GM18873 (cell line): ENCODE results near the gene TSPYL6.
A peak's percentile ranks its signal among the peaks of the same experiment; 100 is the strongest.

Experiments
- ATAC-seq: cut with Tn5 transposase; IDR thresholded peaks from one replicate; pipeline ENCODE4 v1.9.1; 2021; ENCODE audit warnings: mild to moderate bottlenecking, moderate library complexity, moderate number of reproducible peaks; ENCODE audit not compliant: unreplicated experiment, low FRiP score

Gene TSPYL6

DNA sequence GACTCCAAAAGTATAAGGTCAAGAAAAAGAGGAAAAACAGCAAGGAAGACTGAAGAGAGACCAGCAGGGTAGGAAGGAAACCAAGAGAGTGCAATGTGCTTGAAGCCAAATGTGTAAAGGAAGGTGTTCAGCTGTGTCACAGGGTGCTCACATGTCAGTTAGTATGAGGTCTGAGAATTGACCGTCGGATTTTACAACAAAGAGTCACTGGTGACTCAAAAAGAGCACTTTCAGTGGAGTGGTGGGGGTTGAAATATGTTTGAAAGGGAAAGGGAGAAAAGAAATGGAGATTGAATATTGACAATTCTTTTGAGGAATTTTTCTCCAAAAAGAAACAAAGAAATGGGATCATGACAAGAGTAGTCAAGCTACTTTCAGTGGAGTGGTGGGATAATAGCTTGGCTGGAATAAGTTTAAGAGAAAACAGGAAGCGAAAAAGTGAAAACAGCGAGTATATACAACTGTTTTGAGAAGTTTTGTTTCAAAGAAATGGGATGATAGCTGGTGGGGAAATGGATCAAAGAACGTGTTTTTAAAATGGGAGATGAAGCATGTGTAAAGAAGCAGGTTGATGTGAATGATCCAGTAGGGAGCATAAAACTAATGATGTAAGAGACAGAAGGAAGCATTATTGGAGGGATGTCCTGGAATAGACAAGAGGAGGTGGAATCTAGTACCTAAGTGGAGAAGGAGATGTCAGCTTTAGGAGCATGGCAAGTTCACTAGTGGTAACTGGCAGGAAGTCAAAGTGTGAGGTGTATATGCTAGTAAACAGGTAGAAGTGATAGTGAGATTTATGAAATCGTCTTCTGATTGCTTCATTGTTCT is 3.6 kb upstream of the TSPYL6 start:
- peak; percentile 93 for ATAC-seq

DNA sequence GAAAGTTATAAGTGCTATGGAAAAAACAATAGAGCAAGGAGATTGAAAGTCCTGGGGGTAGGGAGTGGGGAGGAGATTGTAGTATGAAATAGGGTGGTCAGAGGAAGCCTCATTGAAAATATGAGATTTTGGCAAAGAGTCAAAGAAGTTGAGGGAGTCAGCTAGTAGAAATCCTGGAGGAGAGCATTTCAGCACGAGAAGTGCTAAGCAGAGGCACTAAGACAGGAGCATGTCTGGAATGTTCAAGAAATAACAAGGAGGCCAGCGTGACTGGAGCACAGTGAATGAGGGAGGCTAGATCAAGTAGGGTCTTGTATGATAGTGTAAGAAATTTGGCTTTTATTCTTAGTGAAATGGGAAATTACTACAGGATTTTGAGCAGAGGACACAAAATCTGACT is 2.1 kb upstream of the TSPYL6 start:
- ATAC-seq, result no peak

DNA sequence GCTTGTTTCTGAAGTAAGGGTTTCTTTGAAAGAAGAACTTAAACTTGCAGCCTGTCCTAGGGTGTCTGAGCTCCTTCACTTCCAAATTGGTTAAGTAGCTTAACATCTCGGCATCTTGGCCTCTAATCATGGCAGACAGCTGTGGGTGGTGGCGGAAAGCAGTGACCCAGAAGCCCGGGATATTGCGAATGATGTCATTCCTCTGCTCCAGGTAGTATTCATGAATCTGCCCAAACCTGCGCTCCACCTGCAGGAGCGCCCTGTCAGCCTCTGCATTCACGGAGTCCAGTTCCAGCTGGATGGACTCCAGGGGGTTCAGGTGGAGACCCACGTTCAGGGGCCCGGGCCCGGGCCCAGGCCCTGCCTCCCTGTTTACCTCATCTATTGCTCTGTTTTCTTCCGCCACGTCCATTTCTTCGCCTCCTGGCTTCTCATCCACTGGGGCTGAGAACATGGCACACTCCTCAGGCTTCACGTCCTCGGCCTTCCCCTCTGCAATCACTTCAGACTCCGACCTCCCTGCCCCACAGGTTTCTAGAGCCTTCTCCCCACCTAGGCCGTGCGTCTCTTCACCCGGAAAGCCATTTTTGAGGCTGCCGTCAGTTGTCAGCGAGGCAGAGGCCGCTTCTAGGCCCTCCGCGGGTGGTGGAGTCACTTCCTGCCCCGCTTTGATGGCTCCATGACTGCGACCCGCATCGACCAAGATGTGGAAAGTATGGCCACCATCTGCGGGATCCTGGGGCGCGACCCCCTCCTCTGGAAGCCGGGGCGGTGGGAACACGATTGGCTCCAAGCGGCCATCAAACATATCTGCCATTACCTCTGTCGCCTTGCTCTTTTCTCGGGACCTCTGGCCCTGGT is 569 bp downstream of the TSPYL6 start:
- no peak for ATAC-seq

DNA sequence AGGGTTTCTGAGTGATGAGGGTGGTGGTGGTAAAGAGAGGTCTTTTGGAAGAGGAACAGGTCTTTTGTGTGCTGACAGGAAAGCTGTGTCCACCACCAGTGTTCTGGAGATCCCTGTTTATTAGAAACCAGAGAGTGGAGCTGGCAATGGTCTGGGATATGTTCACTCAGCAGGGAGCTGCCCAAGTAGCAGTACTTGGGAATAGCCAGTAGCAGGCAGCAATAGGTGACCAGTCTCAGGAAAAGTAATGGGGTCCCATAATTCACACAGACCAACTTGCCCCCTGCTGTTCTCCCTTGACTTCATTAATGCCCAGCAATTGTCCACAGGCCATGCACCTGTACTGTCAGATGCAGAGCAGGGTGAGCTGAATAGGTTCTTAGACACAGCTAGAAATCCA is 1.8 kb downstream of the TSPYL6 start:
- no peak for ATAC-seq

DNA sequence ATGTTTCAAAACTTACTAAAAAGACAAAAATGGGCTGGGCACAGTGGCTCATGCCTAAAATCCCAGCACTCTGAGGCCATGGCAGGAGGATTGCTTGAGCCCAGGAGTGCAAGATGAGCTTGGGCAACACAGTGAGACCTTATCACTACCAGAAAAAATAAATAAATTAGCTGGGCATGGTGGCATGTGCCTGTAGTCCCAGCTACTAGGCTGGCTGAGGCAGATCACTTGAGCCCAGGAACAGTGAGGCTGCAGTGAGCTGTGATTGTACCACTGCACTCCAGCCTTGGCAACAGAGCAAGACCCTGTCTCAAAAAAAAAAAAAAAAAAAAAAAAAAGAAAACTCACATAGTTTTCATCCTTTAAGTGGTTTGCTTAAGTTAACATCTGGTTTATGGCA is 6.4 kb downstream of the TSPYL6 start:
- ATAC-seq, result no peak

DNA sequence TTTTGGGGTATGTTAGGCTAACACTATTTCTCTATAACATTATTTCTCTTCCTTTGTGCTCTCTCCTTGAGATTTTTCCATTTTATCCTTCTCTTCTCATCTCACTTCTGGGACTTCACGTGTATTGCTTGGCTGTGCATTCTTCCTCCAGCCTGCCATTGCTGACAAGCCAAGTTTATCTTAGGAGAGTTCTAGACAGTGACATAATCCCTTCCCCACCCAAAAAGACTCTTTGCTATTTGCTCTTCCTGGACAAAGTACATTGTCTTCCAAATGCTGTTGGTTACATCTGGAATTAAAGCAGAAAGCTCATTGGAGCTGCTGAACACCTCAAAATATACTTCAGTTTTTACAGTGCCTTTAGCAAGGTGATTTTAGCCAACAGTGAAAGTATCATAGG is 8.9 kb downstream of the TSPYL6 start:
- no peak for ATAC-seq

DNA sequence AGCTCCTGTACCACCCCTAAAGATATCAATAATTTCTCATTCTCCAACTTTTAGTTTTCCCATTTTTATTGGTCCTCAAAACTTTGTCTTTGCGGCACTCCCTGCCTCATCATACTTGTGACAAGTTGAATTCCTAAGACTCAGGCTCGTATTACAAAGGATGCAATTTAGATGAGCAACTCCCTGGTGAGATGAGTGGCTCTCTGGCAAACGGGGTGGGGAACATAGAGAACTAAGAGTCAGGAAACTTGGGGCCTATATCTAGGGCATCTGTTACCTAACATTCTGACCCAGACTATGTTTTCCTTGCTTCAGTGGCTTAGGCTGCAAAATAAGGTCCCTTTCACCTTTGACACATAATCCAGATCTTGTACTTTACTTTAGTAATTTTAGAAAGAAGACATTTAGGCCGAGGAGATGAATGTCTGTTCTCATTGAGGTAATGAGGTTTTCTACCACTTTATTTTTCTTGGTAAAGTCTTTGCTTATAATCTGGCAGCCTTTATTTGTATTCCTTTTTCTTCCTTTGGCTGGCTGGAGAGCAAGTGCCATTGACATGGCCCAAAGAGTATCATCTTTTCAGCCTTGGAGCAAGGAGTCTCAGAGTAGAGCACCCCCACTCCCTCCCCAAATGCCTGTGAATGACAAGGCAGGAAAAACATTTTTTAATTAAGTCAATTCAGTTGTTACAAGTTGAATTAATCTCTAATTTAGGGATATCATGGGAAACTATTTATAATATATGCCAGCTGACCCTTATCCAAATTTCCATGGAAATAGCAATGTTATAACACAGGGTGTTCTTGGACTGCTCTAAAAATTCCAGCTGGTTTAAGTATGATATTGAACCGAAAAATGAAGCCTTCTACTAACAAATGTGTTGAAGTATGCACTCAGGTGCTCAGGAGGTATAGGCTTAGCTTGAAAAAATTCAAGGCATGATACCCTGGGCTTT is 15.2 kb downstream of the TSPYL6 start:
- ATAC-seq, result no peak

DNA sequence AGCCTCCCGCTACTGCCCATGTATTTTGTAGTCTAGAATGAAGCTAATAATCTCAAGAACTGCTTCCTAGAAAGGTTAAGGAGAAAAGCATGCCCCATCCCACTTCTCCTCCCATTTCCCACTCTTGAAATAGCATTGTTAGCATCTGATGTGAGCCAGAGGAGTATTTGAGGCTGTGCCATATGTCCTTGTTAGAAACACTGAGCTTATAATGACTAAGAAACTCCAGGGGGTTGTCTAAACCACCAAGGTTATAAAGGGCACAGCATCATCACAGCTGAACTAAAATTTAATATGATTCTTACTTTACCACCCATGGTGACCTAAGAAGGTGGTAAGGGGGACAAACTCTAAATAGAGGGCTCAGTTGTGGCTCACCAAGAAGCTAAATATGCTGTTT is 16.6 kb downstream of the TSPYL6 start:
- ATAC-seq, result no peak

DNA sequence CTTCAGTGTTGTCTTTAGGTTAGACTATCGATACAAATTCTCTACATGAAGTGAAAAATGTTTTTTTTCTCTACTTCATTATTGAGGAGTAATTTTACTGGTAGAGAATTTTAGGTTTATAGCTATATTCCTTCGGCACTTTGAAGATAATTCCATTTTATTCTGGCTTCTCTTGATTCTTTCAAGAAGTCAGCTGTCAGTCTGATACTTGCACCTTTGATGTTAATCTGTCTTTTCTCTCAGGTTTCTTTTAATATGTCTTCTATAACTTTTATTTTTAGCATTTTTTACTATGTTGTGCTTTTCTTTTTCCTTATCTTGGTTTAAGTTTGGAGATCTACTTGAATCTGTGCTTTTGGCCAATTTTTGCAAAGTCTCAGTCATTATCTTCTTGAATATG is 18.6 kb downstream of the TSPYL6 start:
- ATAC-seq, result no peak

DNA sequence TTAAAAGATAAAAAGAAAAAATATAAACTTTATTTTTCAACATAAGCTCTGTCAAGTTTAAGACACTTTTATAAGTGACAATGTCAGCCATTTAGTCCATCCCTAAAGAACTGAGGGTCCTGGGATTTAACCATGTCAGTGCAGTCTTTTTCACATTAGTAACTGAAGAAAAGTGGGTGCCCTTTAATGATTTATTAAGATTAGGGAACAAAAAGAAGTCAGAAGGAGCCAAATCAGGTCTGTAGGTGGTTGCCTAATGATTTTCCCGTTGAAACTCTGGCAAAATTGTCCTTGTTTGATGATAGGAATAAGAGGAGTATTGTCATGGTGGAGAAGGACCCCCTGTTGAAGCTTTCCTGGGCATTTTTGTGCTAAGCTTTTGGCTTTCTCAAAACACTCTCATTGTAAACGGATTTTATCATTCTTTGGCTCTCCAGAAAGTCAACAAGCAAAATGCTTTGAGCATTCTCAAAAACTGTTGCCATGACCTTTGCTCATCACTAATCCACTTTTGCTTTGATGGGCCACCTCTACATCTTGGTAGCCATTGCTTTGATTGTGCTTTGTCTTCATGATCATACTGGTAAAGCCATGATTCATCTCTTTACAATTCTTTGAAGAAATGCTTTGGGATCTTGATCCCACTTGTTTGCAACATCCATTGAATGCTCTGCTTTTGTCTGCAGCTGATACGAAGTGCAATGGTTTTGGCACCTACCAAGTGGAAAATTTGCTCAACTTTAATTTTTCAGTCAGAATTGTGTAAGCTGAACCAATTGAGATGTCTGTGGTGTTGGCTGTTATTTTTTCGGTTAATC is 22.0 kb downstream of the TSPYL6 start:
- no peak for ATAC-seq

DNA sequence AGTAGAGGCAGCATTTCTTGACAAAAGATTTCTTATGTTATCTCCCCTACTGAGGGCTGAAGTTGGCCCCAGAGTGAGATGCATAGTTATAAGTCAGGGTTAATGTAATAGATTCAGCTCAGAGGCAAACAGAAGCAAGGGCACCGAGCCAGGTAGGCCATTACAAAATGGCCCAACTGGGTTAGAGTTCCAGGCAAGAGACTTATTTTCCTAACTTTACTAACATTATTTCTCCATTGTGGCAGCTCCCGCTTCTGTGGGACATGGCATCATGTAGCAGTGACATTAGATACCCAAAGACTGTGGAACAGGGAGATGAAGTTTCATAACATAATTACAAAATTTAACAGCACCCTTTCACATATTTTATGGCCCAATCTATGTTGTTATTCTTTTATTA is 27.1 kb downstream of the TSPYL6 start:
- ATAC-seq, result no peak

DNA sequence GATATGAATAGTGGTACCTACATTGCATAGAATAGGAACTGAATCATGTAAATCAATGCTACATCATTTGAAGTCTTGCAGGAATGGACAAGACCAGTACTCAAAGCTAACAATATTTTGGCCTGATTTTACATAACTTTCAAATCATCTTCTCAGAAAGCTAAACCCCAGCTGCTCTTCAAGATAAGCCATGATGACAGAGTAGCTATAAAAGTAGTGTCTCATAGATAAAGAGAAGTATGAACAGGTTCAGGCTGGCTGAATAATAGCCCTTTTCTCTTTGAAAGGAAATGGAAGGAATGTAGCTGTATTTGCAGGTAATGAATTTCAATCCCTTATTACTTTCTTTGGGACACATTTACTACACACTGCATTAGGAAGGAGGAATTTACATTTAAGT is 28.2 kb downstream of the TSPYL6 start:
- ATAC-seq, result no peak

DNA sequence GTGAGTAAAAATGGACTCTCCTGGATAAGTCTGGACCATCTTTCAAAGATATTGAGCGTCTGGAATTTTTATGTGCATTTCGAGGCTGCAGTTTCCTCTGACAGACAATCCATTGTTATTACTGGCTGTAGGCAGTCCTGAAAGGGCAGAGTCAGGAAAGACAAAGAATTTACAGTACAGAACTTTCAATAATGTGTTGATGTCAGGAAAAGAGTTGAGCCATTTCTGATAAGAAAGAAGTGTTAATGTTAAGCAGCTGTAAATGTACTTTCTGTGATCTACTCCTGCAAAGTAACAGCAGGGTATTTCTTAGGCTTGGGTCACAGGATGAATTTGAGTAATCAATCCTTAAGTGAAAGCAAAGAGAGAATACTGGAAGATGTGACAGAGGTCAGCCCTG is 29.8 kb downstream of the TSPYL6 start:
- no peak for ATAC-seq

DNA sequence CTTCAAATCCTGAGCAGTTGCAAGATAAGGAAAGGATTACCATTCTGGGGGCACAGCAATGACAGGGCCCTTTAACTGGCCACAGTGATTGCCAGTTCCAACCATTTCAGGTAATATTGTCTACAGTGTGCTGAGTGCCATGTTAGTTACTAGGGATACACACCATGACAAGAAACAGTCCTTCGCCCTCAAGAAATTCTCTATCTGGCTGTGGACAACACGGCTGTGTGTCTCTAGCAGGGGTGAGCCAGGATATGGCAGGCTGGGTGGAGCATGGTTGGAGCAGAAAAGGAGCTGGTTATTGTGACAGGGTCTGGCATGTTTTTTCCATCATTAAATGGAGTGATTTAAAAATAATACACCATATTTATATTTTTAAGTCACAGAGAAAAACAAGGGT is 31.0 kb downstream of the TSPYL6 start:
- no peak for ATAC-seq

DNA sequence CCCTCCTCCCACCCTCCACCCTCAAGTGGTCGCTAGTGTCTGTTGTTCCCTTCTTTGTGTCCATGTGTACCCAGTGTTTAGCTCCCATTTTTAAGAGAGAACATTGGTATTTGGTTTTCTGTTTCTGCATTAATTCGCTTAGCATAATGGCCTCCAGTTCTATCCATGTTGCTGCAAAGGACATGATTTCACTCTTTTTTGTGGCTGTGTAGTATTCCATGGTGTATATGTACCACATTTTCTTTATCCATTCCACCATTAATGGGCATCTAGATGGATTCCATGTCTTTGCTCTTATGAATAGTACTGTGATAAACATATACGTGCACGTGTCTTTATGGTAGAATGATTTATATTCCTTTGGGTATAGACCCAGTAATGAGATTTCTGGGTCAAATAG is 42.9 kb downstream of the TSPYL6 start:
- no peak for ATAC-seq

DNA sequence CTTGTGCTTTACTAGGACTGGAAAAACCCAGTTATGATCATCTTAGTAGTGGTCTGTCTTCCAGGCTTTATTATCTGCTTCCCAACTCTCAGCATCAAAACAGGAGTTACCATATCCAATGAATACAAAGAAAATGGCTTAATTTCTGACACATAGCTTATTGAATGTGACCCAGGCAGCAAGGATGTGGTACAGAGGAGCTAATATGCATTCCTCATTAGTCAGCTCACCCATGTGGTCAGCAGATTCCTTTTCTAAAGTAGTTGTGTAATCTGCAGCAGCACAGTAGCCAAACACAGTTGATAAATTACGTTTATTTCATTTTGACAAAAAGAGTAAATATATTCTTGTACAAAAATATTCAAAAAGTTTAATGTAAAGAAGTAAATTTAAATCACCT is 43.6 kb downstream of the TSPYL6 start:
- ATAC-seq, result no peak

DNA sequence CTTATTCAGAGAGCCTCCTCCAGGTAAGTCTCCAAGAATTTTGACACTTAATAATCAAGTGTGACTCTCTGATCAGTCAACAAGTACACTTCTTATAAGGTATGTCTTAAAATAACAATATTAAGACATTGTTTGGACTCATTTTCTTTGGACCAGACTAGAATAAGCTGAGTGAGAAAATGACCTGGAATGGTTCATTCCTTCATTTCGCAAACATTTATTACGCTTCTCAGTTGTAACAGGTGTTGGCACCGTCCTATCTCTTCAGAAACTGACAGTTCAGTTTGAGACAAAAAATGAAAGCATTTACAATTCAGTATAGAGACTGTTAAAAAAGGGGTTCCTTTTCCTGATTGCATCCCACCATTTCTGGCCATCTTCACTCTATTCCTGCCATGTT is 46.6 kb downstream of the TSPYL6 start:
- no peak for ATAC-seq

DNA sequence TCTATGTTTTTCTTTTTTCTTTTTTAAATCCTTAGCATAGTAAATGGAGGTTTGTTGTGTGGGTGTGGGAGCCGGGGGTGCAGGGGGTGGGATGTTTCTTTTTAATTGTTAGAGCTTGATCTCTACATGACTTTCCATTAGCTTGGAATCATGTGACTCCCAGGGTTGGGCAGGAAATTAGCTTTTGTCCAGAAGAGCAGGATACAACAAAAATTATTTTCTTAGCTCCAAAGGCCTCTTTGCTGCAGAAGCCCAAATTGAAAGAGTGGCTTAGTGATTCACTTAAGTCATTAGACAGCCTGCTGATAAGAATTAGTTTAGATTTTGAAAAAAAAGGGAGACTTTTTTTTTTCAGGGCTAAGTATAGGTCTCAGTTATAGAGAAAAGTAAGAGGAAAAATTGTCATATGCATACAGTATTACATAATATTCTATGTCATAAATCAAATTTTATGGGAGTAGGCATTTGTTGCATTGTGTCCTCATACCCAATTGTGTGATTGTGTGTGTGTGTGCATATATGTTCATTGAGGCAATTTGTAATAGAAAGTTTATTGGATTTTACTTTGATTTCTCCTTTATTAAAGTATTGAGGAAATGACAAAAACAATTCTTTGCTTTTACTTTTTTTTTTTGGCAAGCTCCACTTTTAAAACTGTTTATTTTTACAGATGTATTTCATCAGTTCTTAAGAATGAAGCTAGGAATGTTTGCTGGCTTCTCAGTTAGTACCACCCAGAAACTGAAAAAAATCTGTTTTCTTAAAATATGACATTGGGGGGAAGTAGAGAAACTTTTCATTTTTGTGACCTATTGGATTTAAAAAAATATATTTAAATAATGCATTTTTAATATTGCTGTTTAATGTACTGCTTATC is 47.4 kb downstream of the TSPYL6 start:
- no peak for ATAC-seq

DNA sequence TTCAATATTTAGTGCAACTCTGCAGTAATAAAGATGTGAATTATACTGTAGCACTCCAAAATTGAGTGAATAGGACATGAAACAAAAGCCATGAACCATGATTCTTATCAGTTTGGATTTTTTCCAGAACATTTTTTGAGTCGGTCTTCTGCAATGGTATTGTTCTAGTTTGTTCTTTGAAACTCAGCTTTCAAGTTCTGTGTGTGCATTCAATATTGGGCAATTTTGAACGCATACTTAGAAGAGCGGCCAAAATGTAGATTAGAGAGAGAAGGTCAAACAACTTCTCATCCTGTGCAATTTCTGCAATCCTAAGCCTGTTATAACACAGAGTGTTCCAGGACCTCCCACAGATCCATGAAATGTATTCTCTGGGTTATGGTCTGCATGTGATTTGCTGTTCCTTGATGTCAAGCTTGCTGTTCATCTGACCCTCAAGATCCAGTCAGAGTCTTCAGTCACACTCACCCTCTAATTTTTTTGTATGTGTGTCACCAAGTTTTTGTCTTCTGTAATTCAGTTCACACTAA is 48.3 kb downstream of the TSPYL6 start:
- no peak for ATAC-seq
